ENCODE data around the gene MRGPRD.

DNA sequence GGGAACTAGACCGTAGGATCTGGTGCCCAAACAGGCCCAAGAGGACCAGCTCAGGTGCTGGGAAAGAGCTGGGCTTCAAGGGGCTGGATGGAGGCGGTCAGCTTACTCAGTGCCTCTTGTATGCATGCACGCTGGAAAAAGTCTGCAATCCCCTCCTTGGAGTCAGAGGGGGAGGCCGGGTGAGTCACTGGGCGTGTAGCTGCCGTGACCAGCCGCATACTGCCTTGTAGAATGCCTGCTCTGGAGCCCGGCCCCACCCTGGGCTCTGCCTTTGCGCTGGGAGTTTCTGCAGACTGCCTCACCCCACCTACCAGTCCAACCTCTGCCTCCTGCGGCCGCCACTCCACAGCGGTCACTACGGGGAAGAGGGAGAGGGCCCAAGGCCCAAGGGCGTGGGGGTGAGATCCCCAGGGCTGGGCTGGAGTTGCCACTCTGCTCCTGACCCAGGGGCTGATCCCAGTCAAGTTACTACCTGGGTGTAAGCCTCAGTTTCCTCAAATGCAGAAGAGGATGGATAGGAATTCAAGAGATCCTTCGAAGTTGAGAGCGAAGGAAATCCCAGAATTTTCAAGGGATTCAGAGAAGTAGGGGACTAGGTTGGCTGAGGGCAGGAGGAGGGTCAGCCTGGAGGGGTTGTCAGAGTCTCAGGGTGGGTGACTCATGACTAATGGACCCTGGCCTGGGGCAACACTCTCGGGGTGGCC lies 28.1 kb upstream of the MRGPRD start:
- no peak for TF ChIP-seq ZNF384 (IDR thresholded peaks at IDR 0.05)
- no peak for TF ChIP-seq FOXM1 (IDR thresholded peaks at IDR 0.05; ENCODE audit: borderline replicate concordance)
- no peak for TF ChIP-seq SP1 (IDR thresholded peaks at IDR 0.05)

Data from HEK293T (cell line).